BE2C (cell line): ENCODE measurements around the gene DYRK1A.

Experiments
- DNase-seq: peaks from one replicate; pipeline ENCODE4 v3.0.0-alpha.2; 2020
- H3K27me3 ChIP-seq: fragments of 250-450 bp; sonication (Bioruptor Pico); 2 replicates; pipeline ENCODE4 v1.5.1; 2020; ENCODE audit warnings: mild to moderate bottlenecking
- H3K36me3 ChIP-seq: fragments of 250-450 bp; sonication (Bioruptor Pico); 2 replicates; pipeline ENCODE4 v1.5.1; 2020; ENCODE audit warnings: mild to moderate bottlenecking
- H3K4me1 ChIP-seq: fragments of 250-450 bp; sonication (Bioruptor Pico); 2 replicates; pipeline ENCODE4 v1.5.1; 2020
- H3K4me3 ChIP-seq: 2 replicates; pipeline ENCODE4 v1.5.1; 2011; ENCODE audit warnings: low read depth, low read length
- H3K9me3 ChIP-seq: fragments of 250-450 bp; sonication (Bioruptor Pico); 2 replicates; pipeline ENCODE4 v1.5.1; 2020
- TF ChIP-seq, protein P1 (sequence below): IDR thresholded peaks from 2 replicates; pipeline ENCODE4 v1.5.1; 2012; ENCODE audit warnings: mild to moderate bottlenecking, low read depth, low read length

Gene DYRK1A

DNA sequence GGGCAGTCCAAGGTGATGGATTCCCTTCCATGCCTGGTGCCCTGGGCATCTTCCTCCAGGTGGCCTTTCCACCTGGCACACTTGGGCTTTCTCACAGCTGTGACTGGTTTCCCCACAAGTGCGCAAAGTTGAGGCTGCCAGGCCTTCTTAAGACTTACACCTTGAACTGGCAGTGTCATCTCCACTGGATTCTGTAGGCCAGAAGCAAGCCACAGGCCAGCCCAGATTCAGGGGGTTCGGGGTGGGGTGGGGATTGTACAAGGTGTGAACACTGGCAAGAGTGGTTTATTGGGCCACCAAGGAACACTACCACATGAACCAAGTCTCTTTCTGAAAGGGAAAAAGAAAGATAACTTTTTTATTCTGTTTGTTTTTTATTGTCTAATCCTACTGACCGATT lies 27.2 kb downstream of the DYRK1A start:
- H3K4me3 ChIP-seq = no peak overlapping the region
- H3K4me1 ChIP-seq = no peaks in the 10 kb centered on the region
- no peaks in the 10 kb centered on the region; the same call in 1 of the 2 replicates for H3K36me3 ChIP-seq
- no peak for DNase-seq
- TF ChIP-seq, protein P1, sequence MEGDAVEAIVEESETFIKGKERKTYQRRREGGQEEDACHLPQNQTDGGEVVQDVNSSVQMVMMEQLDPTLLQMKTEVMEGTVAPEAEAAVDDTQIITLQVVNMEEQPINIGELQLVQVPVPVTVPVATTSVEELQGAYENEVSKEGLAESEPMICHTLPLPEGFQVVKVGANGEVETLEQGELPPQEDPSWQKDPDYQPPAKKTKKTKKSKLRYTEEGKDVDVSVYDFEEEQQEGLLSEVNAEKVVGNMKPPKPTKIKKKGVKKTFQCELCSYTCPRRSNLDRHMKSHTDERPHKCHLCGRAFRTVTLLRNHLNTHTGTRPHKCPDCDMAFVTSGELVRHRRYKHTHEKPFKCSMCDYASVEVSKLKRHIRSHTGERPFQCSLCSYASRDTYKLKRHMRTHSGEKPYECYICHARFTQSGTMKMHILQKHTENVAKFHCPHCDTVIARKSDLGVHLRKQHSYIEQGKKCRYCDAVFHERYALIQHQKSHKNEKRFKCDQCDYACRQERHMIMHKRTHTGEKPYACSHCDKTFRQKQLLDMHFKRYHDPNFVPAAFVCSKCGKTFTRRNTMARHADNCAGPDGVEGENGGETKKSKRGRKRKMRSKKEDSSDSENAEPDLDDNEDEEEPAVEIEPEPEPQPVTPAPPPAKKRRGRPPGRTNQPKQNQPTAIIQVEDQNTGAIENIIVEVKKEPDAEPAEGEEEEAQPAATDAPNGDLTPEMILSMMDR = no peak
- H3K9me3 ChIP-seq = no peaks in the 10 kb centered on the region
- no peaks in the 10 kb centered on the region for H3K27me3 ChIP-seq

DNA sequence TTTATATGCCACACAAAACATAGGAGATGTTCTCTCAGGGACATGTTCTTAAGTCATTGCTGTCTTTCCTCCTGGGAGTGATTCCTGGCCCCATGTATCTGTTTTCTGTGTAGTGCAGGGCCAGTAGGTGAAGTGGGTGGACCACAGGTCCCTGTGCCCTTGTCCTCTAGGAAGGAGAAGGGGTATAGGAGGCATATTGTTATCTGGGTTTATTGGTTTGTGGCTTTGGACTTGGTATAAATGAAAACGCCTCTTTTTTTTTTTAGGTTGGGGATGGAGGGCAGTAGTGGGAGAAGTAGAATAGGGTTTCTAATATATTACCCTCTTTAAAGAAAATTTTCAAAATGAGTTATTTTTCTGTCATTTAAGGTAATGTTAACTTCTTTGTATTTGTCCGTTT lies 29.4 kb downstream of the DYRK1A start:
- DNase-seq = no peak
- Histone ChIP-seq H3K4me1 (no peaks in the 10 kb centered on the region), H3K36me3 (no peaks in the 10 kb centered on the region; the same call in 1 of the 2 replicates), H3K4me3 (no peak overlapping the region), H3K9me3 (no peaks in the 10 kb centered on the region), H3K27me3 (no peaks in the 10 kb centered on the region)
- TF ChIP-seq, protein P1 = no peak

DNA sequence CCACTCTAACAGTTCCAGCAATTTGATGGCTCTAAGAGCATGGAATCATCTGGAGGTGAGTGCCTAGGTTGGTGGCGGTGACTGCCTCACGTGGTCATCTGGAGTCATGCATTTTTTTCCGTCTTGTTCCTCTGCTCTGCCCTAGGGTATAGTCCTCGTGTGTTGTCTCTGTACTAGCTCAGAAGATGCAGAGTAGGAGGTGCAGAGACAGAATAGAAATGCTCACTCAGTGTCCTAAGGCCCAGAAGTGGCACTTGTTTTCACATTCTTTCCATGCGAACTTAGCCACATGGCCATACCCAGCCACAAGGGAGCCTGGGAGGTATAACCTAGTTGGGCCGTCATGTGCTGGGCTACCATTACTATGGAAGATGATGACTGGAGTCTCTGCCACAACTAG lies 30.3 kb downstream of the DYRK1A start:
- DNase-seq = no peak
- H3K4me1 ChIP-seq = no peaks in the 10 kb centered on the region
- H3K4me3 ChIP-seq = no peak overlapping the region
- no peaks in the 10 kb centered on the region for H3K9me3 ChIP-seq
- H3K36me3 ChIP-seq = no peaks in the 10 kb centered on the region
- H3K27me3 ChIP-seq = no peaks in the 10 kb centered on the region
- TF ChIP-seq, protein P1 = no peak

DNA sequence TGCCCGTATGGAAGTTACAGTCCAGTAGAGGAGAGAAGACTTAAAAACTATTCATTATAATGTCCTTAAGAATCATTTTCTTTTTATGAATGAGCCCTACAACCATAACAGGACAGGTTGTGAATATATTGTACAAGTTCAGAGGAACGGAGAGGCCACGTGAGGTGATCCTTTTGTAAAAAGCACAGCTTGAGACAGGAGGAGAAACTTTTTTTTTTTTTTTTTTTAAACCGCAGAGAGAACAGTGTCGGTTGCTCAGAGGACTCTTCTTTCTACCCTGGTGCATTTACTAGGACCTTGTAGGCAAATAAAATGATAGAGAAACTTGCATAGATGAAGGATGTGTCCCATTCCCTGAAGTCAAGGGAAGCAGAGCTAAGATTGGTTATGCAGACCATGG lies 32.1 kb downstream of the DYRK1A start:
- H3K4me1 ChIP-seq = no peaks in the 10 kb centered on the region
- no peaks in the 10 kb centered on the region for H3K27me3 ChIP-seq
- no peak overlapping the region for H3K4me3 ChIP-seq
- H3K9me3 ChIP-seq = no peaks in the 10 kb centered on the region
- no peaks in the 10 kb centered on the region for H3K36me3 ChIP-seq
- TF ChIP-seq, protein P1 = no peak
- DNase-seq = no peak

DNA sequence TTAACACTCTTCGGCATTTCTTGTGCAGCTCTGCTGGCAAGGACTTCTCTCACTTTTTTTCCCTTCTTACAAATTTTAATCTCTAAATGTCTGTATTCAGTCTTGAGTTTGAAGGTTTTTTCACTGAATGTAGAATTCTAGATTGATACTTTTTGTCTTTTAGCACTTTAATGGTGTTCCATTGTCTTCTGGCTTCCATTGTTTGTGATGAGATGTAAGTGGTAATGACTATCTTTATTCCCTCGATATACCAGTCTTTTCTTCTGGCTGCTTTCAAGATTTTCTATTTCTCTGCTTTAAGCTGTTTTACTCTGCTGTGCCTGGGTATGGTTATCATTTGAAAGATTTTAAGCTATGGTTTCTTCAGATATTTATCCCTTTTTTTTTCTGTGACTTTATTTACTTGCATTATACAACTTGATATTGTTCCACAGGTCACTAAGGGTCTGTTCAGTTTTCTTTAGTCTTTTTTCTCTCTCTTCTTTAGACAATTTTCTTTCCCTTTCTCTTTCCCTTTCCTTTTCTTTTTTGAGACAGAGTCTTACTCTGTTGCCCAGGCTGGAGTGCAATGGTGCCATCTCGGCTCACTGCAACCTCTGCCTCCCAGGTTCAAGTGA lies 35.8 kb downstream of the DYRK1A start:
- Histone ChIP-seq H3K4me1 (no peaks in the 10 kb centered on the region), H3K36me3 (no peaks in the 10 kb centered on the region), H3K9me3 (no peaks in the 10 kb centered on the region), H3K4me3 (no peak overlapping the region), H3K27me3 (no peaks in the 10 kb centered on the region)
- no peak for DNase-seq
- TF ChIP-seq, protein P1 = no peak

DNA sequence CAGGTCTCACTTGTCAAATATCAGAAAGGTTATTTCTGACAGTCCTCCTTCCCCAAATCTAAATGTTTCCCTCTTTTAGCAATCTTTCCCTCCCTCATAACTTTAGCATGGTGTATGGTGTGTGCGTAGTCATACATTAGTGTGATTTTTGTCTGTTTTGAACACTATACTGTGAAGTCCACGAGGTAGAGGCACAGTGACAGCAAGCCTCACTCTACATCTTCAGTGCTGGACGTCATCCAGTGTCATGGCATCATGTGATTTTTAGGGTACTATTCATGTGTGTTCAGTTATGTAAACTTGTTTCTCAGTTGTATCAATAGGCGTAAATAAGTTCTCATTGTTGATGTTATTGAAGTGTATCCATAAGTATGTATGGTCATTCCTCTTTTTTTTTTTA lies 39.1 kb downstream of the DYRK1A start:
- no peaks in the 10 kb centered on the region for H3K4me1 ChIP-seq
- H3K27me3 ChIP-seq = no peaks in the 10 kb centered on the region
- no peak for DNase-seq
- TF ChIP-seq, protein P1 = no peak
- H3K9me3 ChIP-seq = no peaks in the 10 kb centered on the region
- H3K36me3 ChIP-seq = no peaks in the 10 kb centered on the region
- H3K4me3 ChIP-seq = no peak overlapping the region
